ENCODE results near the gene CYP2U1. TPM values are rescaled to one million over a fixed set of nuclear protein-coding genes. Genes with fewer than 3 reads are reported as not detected.

Gene CYP2U1
- total and polyA plus RNA-seq, 9 of the 15 experiments (the other 6 are each of a cell fraction or from before 2014, with no cell fraction given) = 0.03 to 0.15 (median 0.07) TPM

GRCh38 chr4:107989537-107990386, 58.4 kb downstream of the CYP2U1 start, which contains the start of gene HADH (continued):
- TF ChIP-seq ZNF212 (CRISPR knock-in tag; IDR thresholded peaks at IDR 0.05) (no peak), ZNF785 (CRISPR knock-in tag; IDR thresholded peaks at IDR 0.05) (no peak), CHD4 (IDR thresholded peaks at IDR 0.05; ENCODE audit: insufficient read depth, insufficient replicate concordance, low read depth, low read length, poor library complexity, severe bottlenecking) (no peak), SAFB (IDR thresholded peaks at IDR 0.05; ENCODE audit: borderline replicate concordance, low read depth, low read length) (0 out of 2 replicates have a peak, but pooled peaks have one; percentile 18), YY1 (IDR thresholded peaks at IDR 0.05; ENCODE audit: borderline replicate concordance in 1 of 3, control insufficient read depth in 1 of 3, extremely low read depth in 1 of 3, insufficient read depth in 3 of 3, insufficient read length in 1 of 3, insufficient replicate concordance in 2 of 3, low read depth in 1 of 3, low read length in 2 of 3) (peak in 2 of 3 experiments; percentile 35 to 60), RBM25 (IDR thresholded peaks at IDR 0.05; ENCODE audit: low read depth, low read length, severe bottlenecking) (peak; percentile 65), MGA (IDR thresholded peaks at IDR 0.05) (peak; percentile 84), POLR2G (IDR thresholded peaks at IDR 0.05; ENCODE audit: low read depth, low read length) (peak; percentile 94), U2AF1 (optimal IDR thresholded peaks at IDR 0.05; ENCODE audit: low read depth, low read length) (peak; percentile 27), ZNF431 (CRISPR knock-in tag; IDR thresholded peaks at IDR 0.05) (peak; percentile 52; the same call in 1 of the 2 replicates), NEUROD1 (IDR thresholded peaks at IDR 0.05; ENCODE audit: borderline replicate concordance, low read depth, low read length, partially characterized antibody) (no peak), CREBBP (IDR thresholded peaks at IDR 0.05; ENCODE audit: low read depth, low read length) (no peak), SIN3B (IDR thresholded peaks at IDR 0.05; ENCODE audit: low read depth) (no peak), MTA3 (IDR thresholded peaks at IDR 0.05; ENCODE audit: borderline replicate concordance) (peak; percentile 74), CHD1 (IDR thresholded peaks at IDR 0.05; ENCODE audit: low read length) (peak; percentile 55)
